Measurements from ENCODE around the gene GAA.

Gene GAA

GRCh38 chr17:80101011-80101945 lies at the start of gene GAA:
Gene GAA (plus strand): TSS chr17:80101581. CDS start chr17:80104587, 3,006 bp downstream.
- DNase-seq = no peak

DNA sequence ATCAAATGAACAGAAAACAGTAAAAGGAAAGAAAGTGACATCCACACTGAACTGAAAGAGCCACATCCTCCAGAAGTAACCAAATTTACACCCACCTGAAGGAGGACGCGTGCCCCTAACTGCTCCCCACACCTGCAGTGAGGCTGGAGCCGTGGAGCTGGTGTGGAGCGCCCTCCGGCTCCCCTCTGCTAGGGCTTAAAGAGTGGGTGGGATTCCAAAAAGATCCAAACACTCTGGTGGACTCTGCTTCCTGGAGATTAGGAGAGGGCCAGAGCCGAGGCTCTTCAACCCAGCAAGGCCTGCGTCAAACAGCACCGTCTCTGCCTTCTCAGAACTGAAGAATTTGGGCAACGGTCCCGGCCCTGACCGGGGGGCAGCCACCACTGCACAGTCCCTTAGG lies 49.7 kb upstream of the GAA start:
- no peak for DNase-seq

DNA sequence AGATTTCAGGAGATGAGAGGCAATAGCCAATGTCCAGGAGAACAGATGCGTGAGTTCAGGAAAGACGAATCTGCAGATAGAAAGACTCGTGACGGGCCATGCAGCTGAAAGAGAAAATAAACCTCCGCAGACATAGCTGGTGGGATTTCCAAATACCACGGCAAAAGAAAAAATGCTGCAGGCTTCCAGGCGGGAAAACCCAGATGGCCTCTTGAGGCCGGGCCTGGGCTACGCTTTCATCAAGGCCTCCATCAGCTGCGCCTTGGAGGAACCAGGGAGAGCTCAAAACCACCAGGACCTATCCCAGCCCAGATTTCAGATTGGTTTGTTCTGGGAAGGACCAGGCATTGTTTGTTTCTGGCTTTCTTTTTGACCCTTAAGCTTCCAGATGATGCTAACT lies 48.3 kb upstream of the GAA start:
- DNase-seq = no peak

GRCh38 chr17:80055597-80055996 lies 45.8 kb upstream of the GAA start:
- no peak for DNase-seq

- no peak for DNase-seq
These were observed 42.9 kb upstream of the GAA start for GRCh38 chr17:80058311-80058955.

DNA sequence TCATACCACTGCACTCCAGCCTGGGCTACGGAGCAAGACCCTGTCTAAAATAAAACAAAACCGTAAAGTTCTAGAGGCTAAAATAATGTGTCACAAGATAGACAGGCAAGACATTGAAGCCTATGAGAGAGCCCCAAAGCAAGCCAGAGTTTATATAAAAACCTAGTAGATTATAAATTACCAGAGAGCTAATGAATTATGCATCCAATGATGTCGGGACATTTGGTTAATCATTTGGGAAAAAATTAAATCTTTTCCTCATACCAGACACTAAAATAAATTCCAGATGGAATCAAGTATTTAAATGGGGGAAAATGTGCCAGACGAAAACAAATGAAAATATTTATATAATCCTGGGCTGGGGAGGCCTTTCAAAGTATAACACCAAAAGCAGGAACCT lies 40.7 kb upstream of the GAA start:
- DNase-seq = no peak

DNA sequence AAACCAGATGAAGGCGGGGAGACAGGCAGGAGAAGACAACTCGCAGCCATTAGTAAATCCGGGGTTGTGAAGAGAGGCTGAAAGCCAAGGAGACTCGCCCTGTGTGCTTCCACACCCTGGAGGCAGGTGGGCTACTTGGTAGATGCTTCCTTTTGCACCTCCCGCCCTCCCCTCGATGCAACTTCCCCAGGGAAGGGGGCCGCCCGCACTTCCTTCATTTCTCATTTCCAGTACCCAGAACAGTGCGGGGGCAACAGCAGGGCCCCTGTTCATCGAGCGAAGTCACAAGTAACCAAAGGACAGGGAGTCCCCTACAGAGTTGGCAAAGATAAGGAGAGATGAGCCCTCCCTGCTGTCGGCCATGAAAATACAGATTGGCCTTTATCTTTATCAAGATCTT lies 40.0 kb upstream of the GAA start:
- no peak for DNase-seq

DNA sequence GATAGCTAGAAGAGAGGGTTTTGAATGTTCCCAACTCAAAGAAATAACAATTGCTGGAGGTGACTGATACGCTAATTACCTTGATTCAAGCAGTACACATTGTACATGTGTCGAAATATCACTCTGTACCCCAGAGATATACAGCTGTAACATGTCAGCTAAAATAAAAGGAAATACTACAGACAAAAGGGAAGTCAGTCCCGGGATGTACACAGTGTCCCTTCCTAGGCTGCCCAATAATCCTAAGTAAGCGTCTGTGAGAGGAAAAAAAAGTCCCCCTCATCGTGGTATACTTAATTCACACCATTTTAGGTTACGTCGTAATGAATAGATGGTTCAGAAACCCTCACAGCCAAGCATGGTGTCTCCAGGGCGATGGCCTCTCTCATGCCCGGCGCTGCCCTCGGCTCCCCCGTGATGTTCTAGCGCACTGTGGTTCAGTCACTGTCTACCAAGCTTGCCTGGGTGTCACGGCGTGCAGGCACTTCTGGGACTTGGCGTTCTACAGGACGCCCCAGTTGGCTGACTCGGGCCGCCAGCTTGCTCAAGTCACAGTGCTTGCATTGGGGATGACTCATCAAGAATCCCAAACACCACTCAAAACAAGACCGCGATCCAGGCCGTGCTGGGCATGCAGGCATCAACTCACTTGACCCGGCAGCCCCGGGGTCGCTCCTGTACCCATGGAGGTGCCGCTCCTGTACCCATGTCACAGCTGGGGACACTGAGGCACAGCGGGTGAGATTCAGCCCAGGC lies 37.4 kb upstream of the GAA start:
- no peak for DNase-seq

DNA sequence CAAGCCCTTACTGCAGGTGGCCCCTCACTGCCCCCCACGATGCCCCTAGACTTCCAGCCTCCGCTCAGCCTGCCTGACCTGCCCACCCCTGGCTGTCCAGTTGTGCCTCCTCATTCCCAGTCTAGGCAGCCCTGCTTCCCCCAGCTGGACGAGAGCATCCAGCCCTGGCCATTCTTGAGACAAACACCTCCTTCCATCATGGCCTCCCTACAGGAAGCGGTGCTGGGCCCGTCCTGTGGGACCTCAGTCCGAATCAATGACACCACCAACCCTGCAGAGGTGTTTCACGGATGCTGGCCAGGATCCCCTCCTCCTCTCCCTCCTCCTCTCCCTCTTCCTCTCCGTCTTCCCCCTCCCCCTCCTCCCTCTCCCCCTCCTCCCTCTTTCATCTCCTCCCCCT lies 36.7 kb upstream of the GAA start:
- no peak for DNase-seq

- no peak for DNase-seq
These were observed 35.8 kb upstream of the GAA start for GRCh38 chr17:80065478-80066170.

GRCh38 chr17:80067393-80067986 lies 33.9 kb upstream of the GAA start:
- DNase-seq = no peak

- DNase-seq = no peak
These were observed 32.8 kb upstream of the GAA start for GRCh38 chr17:80068301-80069222.

DNA sequence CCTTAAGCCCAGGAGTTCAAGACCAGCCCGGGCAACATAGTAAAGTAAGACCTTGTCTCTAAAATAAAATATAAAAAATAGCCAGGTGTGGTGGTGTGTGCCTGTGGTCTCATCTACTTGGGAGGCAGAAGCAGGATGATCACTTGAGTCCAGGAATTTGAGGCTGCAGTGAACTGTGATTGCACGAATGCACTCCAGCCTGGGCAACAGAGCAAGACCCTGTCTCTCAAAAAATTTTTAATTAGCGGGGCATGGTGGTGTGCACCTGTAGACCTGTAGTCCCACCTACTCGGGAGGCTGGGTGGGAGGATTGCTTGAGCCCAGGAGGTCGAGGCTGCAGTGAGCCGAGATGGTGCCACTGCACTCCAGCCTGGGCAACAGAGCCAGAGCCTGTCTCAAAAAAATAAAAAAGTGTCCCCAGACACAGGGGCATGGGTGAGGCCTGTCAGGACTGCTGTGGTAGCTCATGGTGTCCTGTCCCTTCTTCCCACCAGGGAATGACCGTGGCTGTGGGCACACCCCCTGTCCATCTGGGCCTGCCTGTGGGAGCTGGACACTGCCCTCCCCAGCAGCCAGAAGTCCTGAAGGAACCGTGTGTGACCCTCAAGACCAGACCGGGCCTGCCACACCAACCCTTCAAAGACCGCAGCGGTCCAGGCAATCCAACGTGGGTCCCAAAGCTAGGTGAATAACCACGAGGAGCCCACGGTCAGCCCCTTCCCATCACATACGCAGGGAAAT lies 30.8 kb upstream of the GAA start:
- no peak for DNase-seq

DNA sequence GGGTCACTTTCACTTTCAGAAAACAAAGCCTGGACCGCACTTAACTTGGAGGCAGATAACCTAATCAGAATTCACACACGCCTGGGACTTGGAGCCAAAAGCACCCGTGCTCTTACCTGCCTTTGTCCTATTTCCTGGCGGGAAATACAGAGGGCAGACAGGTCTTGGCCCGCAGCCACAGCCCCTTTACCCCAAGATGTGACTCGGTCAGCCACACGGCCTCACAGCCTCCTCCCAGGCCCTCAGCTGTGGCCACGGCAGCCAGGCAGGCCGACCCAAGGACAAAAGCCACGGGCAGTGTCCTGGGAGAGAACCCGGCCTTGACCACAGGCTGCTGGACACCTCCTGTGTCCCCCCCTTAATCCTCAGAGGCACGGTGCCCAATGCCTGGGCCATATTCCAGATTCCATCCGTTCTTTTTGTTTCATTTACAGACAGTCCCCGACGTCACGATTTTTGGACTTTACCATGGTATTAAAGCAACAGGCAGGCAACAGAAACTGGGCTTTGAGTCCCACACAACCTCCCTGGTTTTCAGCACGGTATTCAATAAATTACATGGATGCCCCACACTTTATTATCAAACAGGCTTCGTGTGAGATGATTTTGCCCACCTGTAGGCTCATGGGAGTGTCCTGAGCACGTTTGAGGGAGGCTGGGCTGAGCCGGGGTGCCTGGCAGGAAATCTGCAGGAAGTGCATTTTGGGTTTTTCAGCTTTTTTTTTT lies 30.1 kb upstream of the GAA start:
- no peak for DNase-seq

- DNase-seq = no peak
These were observed 29.0 kb upstream of the GAA start for GRCh38 chr17:80072410-80072809.

GRCh38 chr17:80080081-80080480 lies 21.3 kb upstream of the GAA start:
- no peak for DNase-seq

DNA sequence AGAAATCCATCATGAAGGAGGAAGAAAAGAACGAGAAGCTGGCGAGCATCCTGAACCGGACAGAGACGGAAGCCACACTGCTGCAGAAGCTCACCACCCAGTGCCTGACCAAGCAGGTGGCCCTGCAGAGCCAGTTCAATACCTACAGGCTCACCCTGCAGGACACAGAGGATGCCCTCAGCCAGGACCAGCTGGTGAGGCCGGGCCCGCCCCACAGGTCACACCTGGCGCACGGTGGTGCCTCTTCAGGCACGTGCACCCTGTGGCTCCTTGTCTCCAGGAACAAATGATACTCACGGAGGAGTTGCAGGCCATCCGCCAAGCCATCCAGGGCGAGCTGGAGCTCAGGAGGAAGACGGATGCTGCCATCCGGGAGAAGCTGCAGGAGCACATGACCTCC lies 19.8 kb upstream of the GAA start:
- DNase-seq = no peak

DNA sequence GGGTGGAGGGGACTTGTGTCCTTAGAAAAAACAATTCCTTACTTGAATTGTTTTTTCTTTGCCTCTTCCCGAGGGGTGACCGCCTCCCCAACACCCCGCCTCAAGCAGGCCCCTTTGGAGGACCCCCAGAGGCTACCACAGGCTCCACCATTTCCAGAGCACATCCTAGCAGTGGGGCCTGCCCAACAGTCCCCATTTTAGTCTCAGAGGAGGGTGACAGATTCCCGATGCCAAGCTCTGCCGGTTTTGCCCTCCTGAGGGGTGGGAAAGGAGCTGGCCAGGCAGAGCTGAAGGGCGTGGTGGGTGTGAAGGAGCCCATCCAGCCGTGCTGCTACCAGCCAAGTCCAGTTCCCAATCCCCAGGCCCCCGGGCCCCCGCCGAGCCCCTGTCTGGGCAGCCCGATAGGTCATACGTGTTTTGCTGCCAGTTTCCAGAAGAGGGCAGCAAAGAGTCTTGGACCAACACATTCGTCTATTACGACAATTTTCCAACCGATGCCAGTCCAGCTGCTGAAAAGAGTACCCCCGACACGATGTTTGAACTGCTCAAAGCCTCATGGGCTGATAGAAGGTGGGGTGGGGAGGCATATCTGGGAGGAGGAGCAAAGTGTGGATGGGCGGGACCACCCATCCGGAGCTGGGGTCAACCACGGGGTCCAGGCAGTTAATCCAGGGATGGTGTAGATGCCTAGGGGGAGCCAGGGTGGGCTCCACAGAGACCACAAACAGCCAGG lies 18.8 kb upstream of the GAA start:
- DNase-seq = peak; percentile 42

DNA sequence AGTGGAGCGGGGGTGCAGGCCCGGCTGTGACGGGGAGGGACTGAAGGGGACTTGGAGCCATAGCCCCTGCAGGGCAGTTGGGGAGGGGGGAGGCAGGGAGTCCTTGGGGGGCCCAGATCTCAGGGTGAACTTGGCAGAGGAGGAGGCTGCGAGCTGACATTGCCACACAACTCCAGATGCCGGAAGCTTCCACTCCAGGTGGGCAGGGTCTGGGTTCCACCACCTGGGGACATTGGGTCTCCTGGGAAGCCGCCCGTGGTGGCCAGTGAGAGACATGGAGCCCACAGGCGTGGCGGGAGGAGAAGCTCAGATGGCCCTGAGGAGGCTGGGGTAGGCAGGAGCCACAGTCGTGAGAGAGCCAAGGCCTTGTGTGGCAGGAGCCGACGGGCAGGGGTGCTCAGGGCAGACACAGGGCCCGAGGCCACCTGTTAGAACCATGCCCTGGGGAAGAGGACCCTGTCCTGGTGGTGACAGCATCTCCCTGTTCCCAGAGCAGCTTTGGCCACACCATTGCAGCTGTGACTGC lies 18.2 kb upstream of the GAA start:
- no peak for DNase-seq
